Keratinocyte (primary cell): ENCODE results near the gene PDZRN4. TPM values are rescaled to one million over a fixed set of nuclear protein-coding genes. Genes with fewer than 3 reads are reported as not detected.

ENCODE experiments used
- DNase-seq: peaks from one replicate; pipeline ENCODE4 v3.0.0-alpha.2; 2011; ENCODE audit warnings: low read depth, missing footprints, low spot score
- FAIRE-seq: peaks from 2 replicates; lab custom pipeline; 2011; peaks lifted over from hg19 to GRCh38; lab: Jason Lieb, UNC
- H2AFZ ChIP-seq: 2 replicates; pipeline ENCODE4 v1.6.0; 2012; ENCODE audit warnings: low read length, control low read depth, inconsistent platforms; ENCODE audit not compliant: control insufficient read depth
- H3K27ac ChIP-seq: 2 replicates; pipeline ENCODE4 v1.5.1; 2011; ENCODE audit warnings: low read length; ENCODE audit not compliant: control insufficient read depth, insufficient read depth
- H3K27me3 ChIP-seq: 3 replicates; pipeline ENCODE4 v1.6.0; 2011; ENCODE audit warnings: low read length; ENCODE audit not compliant: control insufficient read depth, insufficient read depth; ENCODE audit errors: extremely low read depth
- H3K36me3 ChIP-seq, 2 experiments: 2 replicates in 1 of 2; 3 replicates in 1 of 2; pipeline ENCODE4 v1.5.1; 2011; ENCODE audit warnings: low read length in 2 of 2, mild to moderate bottlenecking in 1 of 2; ENCODE audit not compliant: control insufficient read depth in 2 of 2, insufficient read depth in 2 of 2; ENCODE audit errors: extremely low read depth in 1 of 2
- H3K4me1 ChIP-seq: 3 replicates; pipeline ENCODE4 v1.5.1; 2011; ENCODE audit warnings: low read length; ENCODE audit not compliant: control insufficient read depth, insufficient read depth; ENCODE audit errors: extremely low read depth
- H3K4me2 ChIP-seq: 3 replicates; pipeline ENCODE4 v1.6.0; 2011; ENCODE audit warnings: low read depth, low read length; ENCODE audit not compliant: control insufficient read depth, insufficient read depth; ENCODE audit errors: extremely low read depth
- H3K4me3 ChIP-seq, 3 experiments: fragments of 200-600 bp in 1 of 3; sonication (generic) in 1 of 3; 2 replicates in 2 of 3; 3 replicates in 1 of 3; pipeline ENCODE4 v1.5.1; 2011 to 2016; ENCODE audit warnings: low read length in 3 of 3, mild to moderate bottlenecking in 3 of 3, control low read depth in 2 of 3, inconsistent platforms in 1 of 3, low read depth in 1 of 3, mixed read lengths in 1 of 3, mixed run types in 1 of 3, moderate library complexity in 1 of 3; ENCODE audit not compliant: control insufficient read depth in 2 of 3, insufficient read depth in 2 of 3; ENCODE audit errors: extremely low read depth in 1 of 3
- H3K79me2 ChIP-seq: 2 replicates; pipeline ENCODE4 v1.6.0; 2012; ENCODE audit warnings: low read length; ENCODE audit not compliant: control insufficient read depth, insufficient read depth
- H3K9ac ChIP-seq: 3 replicates; pipeline ENCODE4 v1.6.0; 2011; ENCODE audit warnings: low read length; ENCODE audit not compliant: control insufficient read depth, insufficient read depth; ENCODE audit errors: extremely low read depth
- H3K9me1 ChIP-seq: 3 replicates; pipeline ENCODE4 v1.6.0; 2011; ENCODE audit warnings: low read length; ENCODE audit not compliant: control insufficient read depth, insufficient read depth; ENCODE audit errors: extremely low read depth
- H3K9me3 ChIP-seq: 2 replicates; pipeline ENCODE4 v1.5.1; 2012; ENCODE audit warnings: low read depth, low read length; ENCODE audit not compliant: control insufficient read depth
- H4K20me1 ChIP-seq: 3 replicates; pipeline ENCODE4 v1.6.0; 2011; ENCODE audit warnings: low read length; ENCODE audit not compliant: control insufficient read depth, insufficient read depth; ENCODE audit errors: extremely low read depth
- EZH2 ChIP-seq: IDR thresholded peaks from one replicate; pipeline ENCODE4 v1.6.1; 2012; ENCODE audit warnings: inconsistent platforms, mild to moderate bottlenecking, low read length, moderate library complexity
- dilution Hi-C: fragments of 300-500 bp; cut with MboI; formaldehyde crosslinking; loops from one replicate; pipeline ENCODE4 v1.7.0; 2020; ENCODE audit warnings: low sequenced_read_pairs; ENCODE audit not compliant: extremely low pct_ligation_motif_present
- polyA plus RNA-seq, 5 experiments: library from polyadenylated mRNA; depleted of rRNA in 3 of 5; stranded (reverse) in 3 of 5; stranded (forward) in 1 of 5; unstranded in 1 of 5; fragments of >200 nt; gene quantifications; 1 replicate in 1 of 5; 2 replicates in 3 of 5; 3 replicates in 1 of 5; pipeline versions ENCODE4 v1.2.1 to v1.2.3, GENCODE V29; 2011 to 2012; ENCODE audit warnings: missing spikeins in 2 of 5, low read depth in 1 of 5, low replicate concordance in 1 of 5
- TF ChIP-seq, protein P1 (sequence below), 3 experiments: IDR thresholded peaks in 1 of 3; conservative IDR thresholded peaks in 1 of 3; optimal IDR thresholded peaks in 1 of 3; 2 replicates in 2 of 3; 3 replicates in 1 of 3; pipeline versions ENCODE3 to v1.5.1; 2011; ENCODE audit warnings: low read length in 3 of 3, mild to moderate bottlenecking in 3 of 3, moderate library complexity in 2 of 3, control low read depth in 1 of 3, inconsistent platforms in 1 of 3; ENCODE audit not compliant: insufficient read depth in 2 of 3; ENCODE audit errors: extremely low read depth in 1 of 3

PDZRN4 gene
- polyA plus RNA-seq, 1 donor (not counting 4 experiments of a cell fraction or from before 2014, with no cell fraction given), result not detected

DNA sequence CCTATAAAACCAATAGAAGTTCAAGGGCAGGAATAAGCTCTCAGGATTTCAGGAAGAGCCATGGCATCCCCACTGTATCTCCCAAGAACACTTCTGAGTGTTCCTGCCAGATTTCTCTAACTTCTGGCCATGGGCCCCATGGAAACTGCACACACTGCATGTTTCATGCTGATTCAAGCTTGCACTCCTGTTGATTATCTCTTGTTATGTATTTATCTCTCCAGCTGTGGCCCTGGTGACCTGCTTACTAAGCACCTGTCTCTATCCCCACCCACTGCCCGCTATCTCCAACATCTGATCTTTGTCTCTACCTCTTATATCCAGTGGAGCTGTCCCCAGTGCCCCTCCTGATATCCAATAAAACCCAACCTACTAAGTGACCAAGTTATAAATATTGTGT, 285.3 kb downstream of the PDZRN4 start:
- no peaks in the 10 kb centered on the region for H3K9me1 ChIP-seq
- dilution Hi-C loops, result no loop called here
- no peak overlapping the region for H3K4me3 ChIP-seq
- H3K4me2 ChIP-seq, result no peak overlapping the region
- no peaks in the 10 kb centered on the region for H3K79me2 ChIP-seq
- H2AFZ ChIP-seq, result no peak overlapping the region
- H3K9ac ChIP-seq, result no peak overlapping the region
- no peaks in the 10 kb centered on the region for H3K4me1 ChIP-seq
- H3K9me3 ChIP-seq, result no peaks in the 10 kb centered on the region
- no peaks in the 10 kb centered on the region for H3K27me3 ChIP-seq
- no peak overlapping the region for H3K27ac ChIP-seq
- FAIRE-seq (no peak), DNase-seq (no peak)
- TF ChIP-seq, protein P1, sequence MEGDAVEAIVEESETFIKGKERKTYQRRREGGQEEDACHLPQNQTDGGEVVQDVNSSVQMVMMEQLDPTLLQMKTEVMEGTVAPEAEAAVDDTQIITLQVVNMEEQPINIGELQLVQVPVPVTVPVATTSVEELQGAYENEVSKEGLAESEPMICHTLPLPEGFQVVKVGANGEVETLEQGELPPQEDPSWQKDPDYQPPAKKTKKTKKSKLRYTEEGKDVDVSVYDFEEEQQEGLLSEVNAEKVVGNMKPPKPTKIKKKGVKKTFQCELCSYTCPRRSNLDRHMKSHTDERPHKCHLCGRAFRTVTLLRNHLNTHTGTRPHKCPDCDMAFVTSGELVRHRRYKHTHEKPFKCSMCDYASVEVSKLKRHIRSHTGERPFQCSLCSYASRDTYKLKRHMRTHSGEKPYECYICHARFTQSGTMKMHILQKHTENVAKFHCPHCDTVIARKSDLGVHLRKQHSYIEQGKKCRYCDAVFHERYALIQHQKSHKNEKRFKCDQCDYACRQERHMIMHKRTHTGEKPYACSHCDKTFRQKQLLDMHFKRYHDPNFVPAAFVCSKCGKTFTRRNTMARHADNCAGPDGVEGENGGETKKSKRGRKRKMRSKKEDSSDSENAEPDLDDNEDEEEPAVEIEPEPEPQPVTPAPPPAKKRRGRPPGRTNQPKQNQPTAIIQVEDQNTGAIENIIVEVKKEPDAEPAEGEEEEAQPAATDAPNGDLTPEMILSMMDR (optimal IDR thresholded peaks at IDR 0.05 in 1 of 3, IDR thresholded peaks at IDR 0.05 in 1 of 3, conservative IDR thresholded peaks at IDR 0.05 in 1 of 3; ENCODE audit: extremely low read depth in 1 of 3, insufficient read depth in 2 of 3, low read length in 3 of 3), result no peak
- TF ChIP-seq EZH2, result no peak
- no peaks in the 10 kb centered on the region for H3K36me3 ChIP-seq
- no peaks in the 10 kb centered on the region for H4K20me1 ChIP-seq

- Histone ChIP-seq H2AFZ (no peak overlapping the region), H3K4me2 (no peak overlapping the region), H3K79me2 (no peaks in the 10 kb centered on the region), H3K27me3 (no peaks in the 10 kb centered on the region), H3K4me1 (no peaks in the 10 kb centered on the region), H3K36me3 (no peaks in the 10 kb centered on the region), H3K9me3 (no peaks in the 10 kb centered on the region), H3K4me3 (no peak overlapping the region), H3K9me1 (no peaks in the 10 kb centered on the region), H3K9ac (no peak overlapping the region), H4K20me1 (no peaks in the 10 kb centered on the region), H3K27ac (no peak overlapping the region)
- no peak for TF ChIP-seq EZH2
- TF ChIP-seq, protein P1 (optimal IDR thresholded peaks at IDR 0.05 in 1 of 3, IDR thresholded peaks at IDR 0.05 in 1 of 3, conservative IDR thresholded peaks at IDR 0.05 in 1 of 3; ENCODE audit: extremely low read depth in 1 of 3, insufficient read depth in 2 of 3, low read length in 3 of 3), result no peak
- FAIRE-seq (no peak), DNase-seq (no peak)
- dilution Hi-C loops, result no loop called here
These were observed 285.9 kb downstream of the PDZRN4 start for GRCh38 chr12:41474001-41474400.
